K562 (cell line): ENCODE results near the gene MDC1. TPM values are rescaled to one million over a fixed set of nuclear protein-coding genes. Genes with fewer than 3 reads are reported as not detected.

Experiments used
- CBX5 ChIP-seq: IDR thresholded peaks from 2 replicates; pipeline ENCODE4 v1.6.1; 2014; ENCODE audit warnings: low read depth, borderline replicate concordance
- CC2D1A ChIP-seq: fragments of 450-650 bp; IDR thresholded peaks from 2 replicates; pipeline ENCODE4 v1.6.1; 2017; ENCODE audit warnings: mild to moderate bottlenecking
- FOXK2 ChIP-seq, 2 experiments: fragments of 450-650 bp; IDR thresholded peaks in 1 of 2; conservative IDR thresholded peaks in 1 of 2; 2 replicates each; pipeline ENCODE4 v1.6.1; 2016; ENCODE audit warnings: low read depth in 2 of 2, mild to moderate bottlenecking in 1 of 2
- HEY1 ChIP-seq: fragments of 250-450 bp; sonication (Bioruptor Pico); IDR thresholded peaks from 2 replicates; pipeline ENCODE4 v1.5.0; 2020; ENCODE audit warnings: mild to moderate bottlenecking, moderate library complexity, borderline replicate concordance
- HIVEP1 ChIP-seq: fragments of 250-450 bp; sonication (Bioruptor Pico); IDR thresholded peaks from 2 replicates; pipeline ENCODE4 v1.4.0; 2020; ENCODE audit warnings: mild to moderate bottlenecking
- IFI16 ChIP-seq: fragments of 250-450 bp; sonication (Bioruptor Pico); IDR thresholded peaks from 2 replicates; pipeline ENCODE4 v2.1.2; 2022; ENCODE audit warnings: mild to moderate bottlenecking, inconsistent platforms
- JUND ChIP-seq, 2 experiments: IDR thresholded peaks; 2 replicates in 1 of 2; 3 replicates in 1 of 2; pipeline ENCODE4 v1.6.1; 2011; ENCODE audit warnings: borderline replicate concordance in 2 of 2, low read depth in 2 of 2, low read length in 2 of 2, improper control_type of control experiment in 1 of 2, missing biosample characterization in 1 of 2, missing genetic modification characterization in 1 of 2, missing genetic modification reagents in 1 of 2
- MAX ChIP-seq: sonication (generic); formaldehyde crosslinking; IDR thresholded peaks from 2 replicates; pipeline ENCODE4 v1.9.0; 2022; ENCODE audit warnings: mild to moderate bottlenecking, missing genetic modification reagents
- PHB2 ChIP-seq: fragments of 450-650 bp; IDR thresholded peaks from 2 replicates; pipeline ENCODE4 v1.6.1; 2017; ENCODE audit warnings: low read depth
- SMARCA5 ChIP-seq: fragments of 450-650 bp; IDR thresholded peaks from 2 replicates; pipeline ENCODE4 v1.6.1; 2016
- TCF15 ChIP-seq: fragments of 250-450 bp; sonication (Bioruptor Pico); IDR thresholded peaks from 2 replicates; pipeline ENCODE4 v1.8.0; 2022; ENCODE audit warnings: moderate library complexity, mild to moderate bottlenecking, inconsistent platforms
- TRIM25 ChIP-seq: fragments of 450-650 bp; IDR thresholded peaks from 2 replicates; pipeline ENCODE4 v1.7.0; 2016; ENCODE audit warnings: borderline replicate concordance
- ZBTB5 ChIP-seq: fragments of 450-650 bp; IDR thresholded peaks from 2 replicates; pipeline ENCODE4 v1.6.1; 2017; ENCODE audit warnings: antibody characterized with exemption
- ZNF263 ChIP-seq: sonication (generic); formaldehyde crosslinking; IDR thresholded peaks from 2 replicates; pipeline ENCODE4 v1.8.0; 2022; ENCODE audit warnings: mild to moderate bottlenecking, missing genetic modification reagents, borderline replicate concordance
- ZNF274 ChIP-seq: IDR thresholded peaks from 2 replicates; pipeline ENCODE4 v1.6.1; 2011; ENCODE audit warnings: low read depth, mild to moderate bottlenecking, low read length, moderate library complexity, borderline replicate concordance
- ZNF398 ChIP-seq: fragments of 250-450 bp; sonication (Bioruptor Pico); IDR thresholded peaks from 2 replicates; pipeline ENCODE4 v1.8.0; 2021; ENCODE audit warnings: moderate library complexity, mild to moderate bottlenecking, inconsistent platforms
- ZNF699 ChIP-seq: fragments of 250-450 bp; sonication (Bioruptor Pico); IDR thresholded peaks from 2 replicates; pipeline ENCODE4 v1.8.0; 2021; ENCODE audit warnings: mild to moderate bottlenecking, moderate library complexity; ENCODE audit not compliant: insufficient replicate concordance
- ZNF764 ChIP-seq: fragments of 250-450 bp; sonication (Bioruptor Pico); IDR thresholded peaks from 2 replicates; pipeline ENCODE4 v1.4.0; 2020; ENCODE audit warnings: low read depth, mild to moderate bottlenecking, moderate library complexity
- polyA plus RNA-seq, 8 experiments: library from polyadenylated mRNA; depleted of rRNA in 4 of 8; stranded (reverse) in 5 of 8; unstranded in 3 of 8; fragments of >200 nt; fragmentation: Nextera tagmentation in 2 of 8; fragmentation: Illumina TruSeq in 1 of 8; extraction: Ambion mirVana in 2 of 8; extraction: Trizol in 1 of 8; gene quantifications; 2 replicates each; pipeline versions ENCODE4 v1.2.1 to v1.2.3, GENCODE V29; 2011 to 2014; ENCODE audit warnings: inconsistent platforms in 1 of 8, missing spikeins in 1 of 8
- total RNA-seq, 7 experiments: library from RNA; depleted of rRNA in 6 of 7; stranded (reverse); fragments of >200 nt in 6 of 7; fragmentation: Illumina TruSeq in 2 of 7; extraction: Trizol in 2 of 7; gene quantifications; 2 replicates each; pipeline versions ENCODE4 v1.2.1 to v1.2.3, GENCODE V29; 2011 to 2021; ENCODE audit warnings: low replicate concordance in 1 of 7
- TF ChIP-seq, protein P1 (sequence below): fragments of 150-350 bp; conservative IDR thresholded peaks from 2 replicates; pipeline ENCODE4 v1.6.1; 2014; ENCODE audit warnings: low read length

The MDC1 gene
- total and polyA plus RNA-seq, 9 of the 15 experiments (the other 6 are each of a cell fraction or from before 2014, with no cell fraction given): 8.2 to 114 (median 20.0) TPM

DNA sequence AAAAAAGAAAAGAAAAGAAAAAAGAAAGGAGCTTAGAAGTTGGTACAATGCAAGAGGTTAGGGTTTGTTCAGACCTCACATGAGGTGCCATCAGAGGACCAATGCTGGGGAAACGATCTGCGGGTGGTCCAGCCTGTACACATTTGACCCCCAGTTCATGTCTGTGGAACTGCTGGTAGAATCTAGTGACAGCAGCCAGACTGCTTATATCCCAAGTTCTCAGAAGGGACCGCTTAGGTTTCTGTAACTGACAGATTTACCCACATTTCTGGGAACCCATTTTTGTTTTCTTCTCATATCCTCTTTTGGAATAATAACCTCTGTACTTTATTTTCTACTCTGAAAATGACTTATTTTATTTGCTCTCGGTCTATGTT is 35.3 kb downstream of the MDC1 start (continued):
- TF ChIP-seq TRIM25: 0 out of 2 replicates have a peak, but pooled peaks have one; percentile 41
- no peak for TF ChIP-seq SMARCA5
- TF ChIP-seq JUND (IDR thresholded peaks at IDR 0.05; ENCODE audit: borderline replicate concordance, low read depth, low read length): no peak
- TF ChIP-seq JUND (tag; IDR thresholded peaks at IDR 0.05; ENCODE audit: borderline replicate concordance, low read depth, low read length): no peak
- no peak for TF ChIP-seq HIVEP1
- no peak for TF ChIP-seq MAX (CRISPR knock-in tag)
- no peak for TF ChIP-seq ZNF263 (CRISPR knock-in tag)
- TF ChIP-seq FOXK2 (conservative IDR thresholded peaks at IDR 0.05 in 1 of 2, IDR thresholded peaks at IDR 0.05 in 1 of 2; ENCODE audit: low read depth in 2 of 2): peak in 1 of 2 experiments; percentile 41; a peak in 1 of 4 replicates
- TF ChIP-seq TCF15 (CRISPR knock-in tag): no peak
- TF ChIP-seq CBX5: no peak
- no peak for TF ChIP-seq ZNF398
- TF ChIP-seq ZNF274: no peak
- 0 out of 2 replicates have a peak, but pooled peaks have one; percentile 7 for TF ChIP-seq IFI16 (CRISPR knock-in tag)
- no peak for TF ChIP-seq HEY1
- 0 out of 2 replicates have a peak, but pooled peaks have one; percentile 3 for TF ChIP-seq ZNF764 (CRISPR knock-in tag)
- TF ChIP-seq ZBTB5: peak; percentile 80; the same call in 1 of the 2 replicates
- peak; percentile 87; the same call in 1 of the 2 replicates for TF ChIP-seq CC2D1A
- TF ChIP-seq PHB2: no peak
- TF ChIP-seq, protein P1, sequence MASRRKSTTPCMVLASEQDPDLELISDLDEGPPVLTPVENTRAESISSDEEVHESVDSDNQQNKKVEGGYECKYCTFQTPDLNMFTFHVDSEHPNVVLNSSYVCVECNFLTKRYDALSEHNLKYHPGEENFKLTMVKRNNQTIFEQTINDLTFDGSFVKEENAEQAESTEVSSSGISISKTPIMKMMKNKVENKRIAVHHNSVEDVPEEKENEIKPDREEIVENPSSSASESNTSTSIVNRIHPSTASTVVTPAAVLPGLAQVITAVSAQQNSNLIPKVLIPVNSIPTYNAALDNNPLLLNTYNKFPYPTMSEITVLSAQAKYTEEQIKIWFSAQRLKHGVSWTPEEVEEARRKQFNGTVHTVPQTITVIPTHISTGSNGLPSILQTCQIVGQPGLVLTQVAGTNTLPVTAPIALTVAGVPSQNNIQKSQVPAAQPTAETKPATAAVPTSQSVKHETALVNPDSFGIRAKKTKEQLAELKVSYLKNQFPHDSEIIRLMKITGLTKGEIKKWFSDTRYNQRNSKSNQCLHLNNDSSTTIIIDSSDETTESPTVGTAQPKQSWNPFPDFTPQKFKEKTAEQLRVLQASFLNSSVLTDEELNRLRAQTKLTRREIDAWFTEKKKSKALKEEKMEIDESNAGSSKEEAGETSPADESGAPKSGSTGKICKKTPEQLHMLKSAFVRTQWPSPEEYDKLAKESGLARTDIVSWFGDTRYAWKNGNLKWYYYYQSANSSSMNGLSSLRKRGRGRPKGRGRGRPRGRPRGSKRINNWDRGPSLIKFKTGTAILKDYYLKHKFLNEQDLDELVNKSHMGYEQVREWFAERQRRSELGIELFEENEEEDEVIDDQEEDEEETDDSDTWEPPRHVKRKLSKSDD: no peak
- TF ChIP-seq ZNF699: no peak
